ENCODE measurements around the gene POLR2M.

Gene POLR2M

GRCh38 chr15:57743424-57743823 is 36.9 kb downstream of the POLR2M start:
- DNase-seq: no peak

- DNase-seq: no peak
These were observed 40.3 kb downstream of the POLR2M start for GRCh38 chr15:57746786-57747185.

- DNase-seq: no peak
These were observed 40.8 kb downstream of the POLR2M start for GRCh38 chr15:57747206-57747896.

- DNase-seq: no peak
These were observed 44.8 kb downstream of the POLR2M start for GRCh38 chr15:57751177-57751800.

GRCh38 chr15:57752436-57752835 is 45.9 kb downstream of the POLR2M start:
- DNase-seq: no peak

- DNase-seq: no peak
These were observed 46.3 kb downstream of the POLR2M start for GRCh38 chr15:57752840-57753239.

- no peak for DNase-seq
These were observed 50.0 kb downstream of the POLR2M start for GRCh38 chr15:57756466-57756865.

- DNase-seq: no peak
These were observed 52.0 kb downstream of the POLR2M start for GRCh38 chr15:57758560-57758959.

GRCh38 chr15:57761562-57761961 is 55.0 kb downstream of the POLR2M start:
- DNase-seq: no peak

GRCh38 chr15:57762302-57762701 is 55.8 kb downstream of the POLR2M start:
- DNase-seq: no peak

- no peak for DNase-seq
These were observed 56.9 kb downstream of the POLR2M start for GRCh38 chr15:57763176-57763964.
